Adipose tissue (tissue), 3 donors: ENCODE measurements around the gene DNAJC12. TPM values are rescaled to one million over a fixed set of nuclear protein-coding genes. Genes with fewer than 3 reads are reported as not detected.
"Not testable (repeated sequence)": the region's sequence is repeated elsewhere in the genome, so short reads cannot be mapped to it uniquely, and the experiment has no call there.

Experiments used
- H3K27ac ChIP-seq: one replicate; pipeline ENCODE4 v1.5.1; 2013; ENCODE audit warnings: low read depth, low read length
- WGBS, 3 donors: extraction: QIAGEN DNeasy Blood & Tissue Kit; methylation state at CpG; one replicate each; pipeline ENCODE4 v1.1.7; 2013; 5-methylcytosine and 5-hydroxymethylcytosine counted together
- polyA plus RNA-seq, 3 donors: library from polyadenylated mRNA; stranded (reverse); fragments of 200-250 nt; gene quantifications; one replicate each; pipeline ENCODE4 v1.2.3, GENCODE V29; 2013
- donor health status: healthy with polysubstance abuse.
- donor health status: Bipolar disorder and iron deficiency.
- donor health status: healthy.

DNAJC12 gene
- 10 to 100 TPM in 1 of 3 donors, 1 to 10 TPM in 1, under 1 TPM in 1; 0.52 to 25.7 (median 3.0) TPM for polyA plus RNA-seq

DNA sequence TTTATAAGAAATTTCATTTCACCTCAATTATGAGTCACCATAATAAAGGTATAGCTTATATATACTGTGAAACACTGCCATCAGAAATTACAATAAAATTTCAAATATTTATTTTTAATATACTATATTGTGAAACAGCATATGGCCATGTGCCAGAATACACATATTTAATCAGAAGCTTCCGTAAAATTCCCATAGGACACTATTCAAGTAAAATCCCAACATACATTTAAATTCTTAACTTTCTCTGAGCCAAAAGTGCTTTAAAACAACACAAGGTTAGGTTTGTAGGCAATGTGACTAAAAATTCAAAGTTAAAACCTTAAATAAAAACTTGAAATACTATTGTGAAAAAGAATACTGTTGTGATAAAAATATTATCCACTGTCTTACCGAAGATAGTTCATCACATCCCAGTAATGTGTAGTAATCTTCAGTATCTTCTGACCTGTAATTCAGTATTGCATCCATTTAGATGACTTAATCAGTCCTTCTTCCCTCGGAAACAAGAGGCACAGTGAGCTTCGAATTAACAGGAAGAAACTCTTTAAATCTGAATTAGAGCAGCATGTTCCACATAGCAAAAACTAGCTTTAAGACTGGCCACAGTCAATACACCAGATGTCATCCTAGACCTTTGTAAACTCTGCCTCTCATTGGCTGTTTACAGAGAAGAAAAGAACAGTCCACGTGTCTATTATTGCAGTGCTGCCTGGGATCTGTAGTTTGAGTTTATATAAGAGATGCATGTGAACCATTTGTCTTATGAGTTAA is at the start of gene DNAJC12:
DNAJC12 (minus strand) TSS at position 648 of the 774 bp plus-strand sequence; CDS start at position 471, 177 bp downstream.
- 13 to 20% (median 15%) methylated on average over 5 of the region's 5 CpGs for WGBS, 3 donors
- H3K27ac ChIP-seq: no peak within 1 kb of the TSS

DNA sequence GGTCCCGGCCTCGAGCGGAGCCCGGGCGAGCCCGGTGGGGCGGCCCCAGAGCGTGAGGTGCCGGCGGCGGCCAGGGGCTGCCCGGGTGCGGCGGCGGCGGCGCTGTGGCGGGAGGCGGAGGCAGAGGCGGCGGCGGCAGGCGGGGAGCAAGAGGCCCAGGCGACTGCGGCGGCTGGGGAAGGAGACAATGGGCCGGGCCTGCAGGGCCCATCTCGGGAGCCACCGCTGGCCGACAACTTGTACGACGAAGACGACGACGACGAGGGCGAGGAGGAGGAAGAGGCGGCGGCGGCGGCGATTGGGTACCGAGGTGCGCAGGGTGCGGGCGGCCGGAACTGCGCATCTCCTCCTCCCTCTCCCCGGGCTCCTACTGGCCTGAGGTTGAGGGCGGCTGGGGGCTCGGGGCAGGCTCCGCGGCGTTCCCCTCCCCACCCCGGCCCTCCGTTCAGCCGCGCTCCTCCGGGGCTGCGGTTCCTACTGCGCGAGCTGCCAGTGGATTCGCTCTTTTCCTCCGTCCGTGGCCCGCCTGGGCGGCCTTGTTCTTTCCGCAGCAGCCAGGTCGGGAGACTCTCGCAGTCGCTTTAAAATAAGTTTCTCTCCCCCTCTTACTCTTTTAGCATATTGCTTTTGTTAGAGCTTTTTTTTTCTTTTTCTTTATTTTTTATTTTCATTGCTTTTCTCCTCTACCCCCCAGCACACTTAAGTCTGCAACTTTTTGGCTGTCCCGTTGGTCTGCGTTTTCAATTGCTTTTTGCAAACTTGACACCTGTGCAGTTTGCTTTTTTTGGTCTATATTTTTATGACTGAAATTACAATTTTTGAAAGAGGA is 47.1 kb upstream of the DNAJC12 start:
- peak overlapping the region; percentile 41 for H3K27ac ChIP-seq
- 0% methylated on average over 44 to 73 of the region's 73 CpGs for WGBS, 3 donors

GRCh38 chr10:67884313-67884841 is 46.4 kb upstream of the DNAJC12 start, which contains the start of gene SIRT1:
Gene SIRT1, plus strand, starts transcription at chr10:67884656. Its CDS starts 66 bp downstream, at chr10:67884722.
- WGBS, 3 donors: 0% methylated on average over 30 to 62 of the region's 62 CpGs

DNA sequence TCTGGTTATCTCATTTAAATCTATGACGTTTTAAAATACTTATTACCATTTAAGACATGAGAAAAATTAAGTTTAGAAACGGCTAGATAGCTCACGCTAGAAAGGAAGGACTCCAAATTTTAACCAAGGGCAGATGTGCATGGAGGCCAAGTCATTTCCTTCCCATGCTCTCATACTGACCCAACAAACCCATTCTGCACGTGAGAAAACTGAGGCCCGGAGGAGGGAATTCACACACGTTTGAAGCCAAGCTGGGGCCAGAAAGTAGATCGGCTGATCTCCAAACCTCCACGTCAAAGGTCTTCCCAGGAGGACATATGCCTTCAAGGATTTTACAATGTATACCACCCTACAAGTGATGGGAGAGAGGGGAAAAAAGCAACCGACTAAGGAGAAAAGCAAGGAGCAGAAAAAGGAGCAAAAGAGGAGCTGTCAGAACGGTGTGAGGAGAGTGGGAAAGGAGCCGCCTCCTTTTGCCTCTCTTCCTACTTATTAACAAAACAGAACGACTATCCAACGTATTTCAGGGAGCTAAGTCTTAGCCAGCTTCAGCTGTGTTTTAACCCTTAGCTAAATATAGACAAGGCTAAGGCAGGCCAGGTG is 45.8 kb upstream of the DNAJC12 start:
- H3K27ac ChIP-seq: no peak overlapping the region
- WGBS, 3 donors: 14 to 23% (median 16%) methylated on average over 13 of the region's 13 CpGs

More at GRCh38 chr10:67884313-67884841, 46.4 kb upstream of the DNAJC12 start, which contains the start of gene SIRT1:
- peak within 1 kb of the TSS; percentile 41 for H3K27ac ChIP-seq

DNA sequence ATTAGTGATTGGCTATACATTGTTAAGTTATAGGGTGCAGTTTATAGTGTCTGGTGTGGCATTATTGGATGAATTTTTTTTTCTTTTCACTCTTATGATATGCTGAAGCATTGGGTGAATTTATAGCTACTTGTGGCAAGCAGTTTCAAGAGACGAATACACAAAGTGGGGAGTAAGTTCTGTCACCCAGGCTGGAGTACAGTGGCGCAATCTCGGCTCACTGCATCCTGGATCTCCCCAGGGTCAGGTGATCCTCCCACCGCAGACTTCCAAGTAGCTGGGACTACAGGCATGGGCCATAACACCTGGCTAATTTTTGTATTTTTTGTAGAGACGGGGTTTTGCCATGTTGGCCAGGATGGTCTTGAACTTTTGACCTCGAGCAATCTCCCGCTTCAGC is 40.1 kb upstream of the DNAJC12 start:
- WGBS, 3 donors: 92 to 95% (median 92%) methylated on average over 7 of the region's 7 CpGs
- H3K27ac ChIP-seq: no peak overlapping the region

DNA sequence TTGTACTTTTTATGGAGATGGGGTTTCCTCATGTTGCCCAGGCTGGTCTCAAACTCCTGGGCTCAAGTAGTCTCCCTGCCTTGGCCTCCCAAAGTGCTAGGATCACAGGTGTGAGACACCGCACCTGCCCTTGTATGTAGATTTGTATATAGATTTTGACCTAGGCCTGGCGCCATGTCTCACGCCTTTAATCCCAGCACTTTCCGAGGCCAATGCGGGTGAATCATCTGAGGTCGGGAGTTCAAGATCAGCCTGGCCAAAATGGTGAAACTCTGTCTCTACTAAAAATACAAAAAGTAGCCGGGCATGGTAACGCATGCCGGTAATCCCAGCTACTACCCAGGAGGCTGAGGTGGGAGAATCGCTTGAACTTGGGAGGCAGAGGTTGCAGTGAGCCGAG is 39.4 kb upstream of the DNAJC12 start:
- not testable (repeated sequence) for H3K27ac ChIP-seq
- WGBS, 3 donors: 95 to 97% (median 97%) methylated on average over 11 of the region's 11 CpGs

GRCh38 chr10:67875340-67876238 is 37.6 kb upstream of the DNAJC12 start:
- no peak overlapping the region for H3K27ac ChIP-seq
- 54 to 70% (median 65%) methylated on average over 3 of the region's 3 CpGs for WGBS, 3 donors

DNA sequence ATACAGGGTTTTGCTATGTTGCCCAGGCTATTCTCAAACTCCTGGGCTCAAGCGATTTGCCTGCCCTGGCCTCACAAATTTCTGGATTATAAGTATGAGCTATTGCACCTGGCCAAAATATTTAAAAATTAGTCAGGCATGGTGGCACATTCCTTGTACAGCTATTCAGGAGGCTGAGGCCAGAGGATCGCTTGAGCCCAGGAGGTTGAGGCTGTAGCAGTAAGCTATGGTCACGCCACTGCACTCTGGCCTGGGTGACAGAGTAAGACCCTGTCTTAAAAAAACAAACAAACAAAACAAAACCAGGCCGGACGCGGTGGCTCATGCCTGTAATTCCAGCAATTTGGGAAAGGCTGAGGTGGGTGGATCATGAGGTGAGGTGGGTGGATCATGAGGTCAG is 32.0 kb upstream of the DNAJC12 start:
- no peak overlapping the region for H3K27ac ChIP-seq
- WGBS, 3 donors: 93 to 97% (median 94%) methylated on average over 6 of the region's 6 CpGs

DNA sequence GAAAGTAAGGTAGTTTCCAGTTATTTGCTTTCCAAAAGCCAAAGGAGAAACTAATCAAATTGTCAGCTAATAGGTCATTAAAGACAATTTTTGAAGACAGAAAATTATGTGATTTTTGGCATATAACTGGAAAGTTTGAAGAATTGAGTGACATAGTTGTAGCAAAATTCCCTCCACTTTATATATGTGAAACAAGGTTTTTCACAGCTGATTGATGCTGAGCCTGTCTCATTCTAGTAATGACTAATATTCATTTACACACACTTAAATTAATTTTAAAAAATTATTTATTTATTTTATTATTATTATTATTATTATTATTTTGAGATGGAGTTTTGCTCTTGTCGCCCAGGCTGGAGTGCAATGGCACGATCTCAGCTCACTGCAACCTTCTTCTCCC is 30.1 kb upstream of the DNAJC12 start:
- H3K27ac ChIP-seq: no peak overlapping the region
- WGBS, 3 donors: 90 to 96% (median 95%) methylated on average over 2 of the region's 2 CpGs

- H3K27ac ChIP-seq: no peak overlapping the region
- 68 to 89% (median 77%) methylated on average over 10 of the region's 10 CpGs for WGBS, 3 donors
Observed at GRCh38 chr10:67864607-67865371, 26.8 kb upstream of the DNAJC12 start.

DNA sequence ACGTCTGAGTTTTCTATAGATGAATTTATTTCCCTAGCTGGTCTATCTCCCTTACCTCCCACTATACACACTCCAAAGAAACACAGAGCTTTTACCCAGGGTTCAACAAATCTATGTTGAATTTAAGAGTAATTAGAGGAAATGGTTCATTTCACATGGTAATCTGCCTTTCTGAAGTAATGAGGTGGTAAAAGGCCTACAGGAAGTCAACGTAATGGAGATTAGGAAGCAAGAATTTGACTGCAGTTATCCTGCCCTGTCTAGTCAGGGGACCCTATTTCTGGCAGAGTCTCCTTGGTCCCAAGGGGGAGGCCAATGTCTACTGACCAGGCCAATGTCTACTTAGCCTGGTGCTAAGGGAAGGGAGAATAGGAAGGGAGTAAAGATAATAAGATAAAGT is 25.1 kb upstream of the DNAJC12 start:
- WGBS, 3 donors: 65 to 78% (median 65%) methylated on average over 2 of the region's 2 CpGs
- no peak overlapping the region for H3K27ac ChIP-seq

GRCh38 chr10:67861750-67862432 is 23.9 kb upstream of the DNAJC12 start:
- WGBS, 3 donors: 63 to 82% (median 75%) methylated on average over 4 of the region's 4 CpGs
- H3K27ac ChIP-seq: no peak overlapping the region

DNA sequence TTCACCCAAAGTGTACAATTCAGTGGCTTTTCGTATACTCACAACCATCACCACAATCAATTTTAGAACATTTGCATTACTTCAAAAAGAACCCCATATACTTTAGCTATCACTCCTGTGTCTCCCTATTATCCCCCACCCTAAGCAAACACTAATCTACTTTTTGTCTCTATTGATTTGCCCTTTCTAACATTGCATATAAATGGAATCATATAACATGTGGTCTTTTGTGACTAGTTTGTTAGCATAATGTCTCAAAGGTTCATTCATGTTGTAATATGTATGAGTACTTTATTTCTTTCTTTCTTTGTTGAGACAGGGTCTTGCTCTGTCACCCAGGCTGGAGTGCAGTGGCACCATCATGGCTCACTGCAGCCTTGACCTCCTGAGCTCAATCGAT is 21.0 kb upstream of the DNAJC12 start:
- H3K27ac ChIP-seq: no peak overlapping the region
- 96 to 98% (median 97%) methylated on average over 2 of the region's 2 CpGs for WGBS, 3 donors

DNA sequence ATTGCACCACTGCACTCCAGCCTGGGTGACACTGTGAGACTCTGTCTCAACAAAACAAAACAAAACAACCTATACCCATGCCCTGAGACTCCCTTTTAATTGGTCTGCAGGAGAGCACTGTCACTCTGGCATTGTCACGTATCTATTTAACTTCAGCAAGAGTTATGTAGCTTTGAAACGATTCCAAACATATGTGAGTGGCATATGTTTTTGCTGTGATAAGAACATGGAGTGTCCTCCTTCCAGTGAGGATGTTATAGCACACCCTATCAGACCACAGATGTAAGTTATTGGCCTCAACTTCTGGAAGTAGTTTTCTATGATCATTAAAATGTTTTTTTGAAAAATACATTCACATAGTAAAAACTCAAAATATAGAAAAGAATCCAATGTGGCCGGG is 15.5 kb upstream of the DNAJC12 start:
- WGBS, 3 donors: 82 to 91% (median 82%) methylated on average over 3 of the region's 3 CpGs

DNA sequence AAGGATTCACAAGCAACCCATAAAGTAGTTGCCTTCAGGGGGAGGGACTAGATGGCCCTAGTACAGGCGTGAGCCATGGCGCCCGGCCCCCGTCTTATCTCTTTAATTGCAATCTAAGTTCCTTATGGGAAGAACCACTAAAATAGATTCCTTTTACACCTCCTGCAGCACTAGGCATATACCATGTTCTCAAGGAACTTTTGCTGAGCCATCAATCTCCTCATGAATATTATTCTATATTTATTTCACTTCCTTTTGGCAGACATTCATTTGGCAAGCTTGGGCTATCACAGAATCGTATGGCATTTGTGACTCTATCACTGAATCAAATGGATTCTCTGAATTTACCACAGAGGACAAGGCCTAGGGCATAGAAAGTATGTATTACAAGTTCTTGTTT is 14.8 kb upstream of the DNAJC12 start:
- no peak overlapping the region for H3K27ac ChIP-seq
- 54 to 69% (median 69%) methylated on average over 4 to 5 of the region's 5 CpGs for WGBS, 3 donors

More for the DNA sequence above, 15.5 kb upstream of the DNAJC12 start:
- H3K27ac ChIP-seq: no peak overlapping the region

DNA sequence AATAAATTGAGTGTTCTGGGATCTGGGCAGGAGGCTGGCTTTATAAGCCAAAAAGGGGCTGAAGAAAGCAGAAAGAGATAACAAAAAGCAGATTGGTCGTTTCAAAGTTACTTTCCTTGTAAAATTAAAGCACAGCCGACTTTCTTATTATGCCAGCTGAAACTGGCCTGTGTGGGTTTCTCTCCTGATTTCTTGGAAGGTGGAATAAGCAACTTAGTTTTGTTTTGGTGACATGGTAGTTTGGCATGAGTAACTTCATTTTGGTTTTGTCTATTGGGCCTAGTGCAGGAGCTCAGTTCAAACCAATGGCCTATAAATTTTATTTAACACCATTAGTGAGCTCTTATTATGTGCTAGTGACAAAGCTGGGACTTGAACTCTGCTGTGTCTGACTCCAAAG is 13.2 kb upstream of the DNAJC12 start:
- WGBS, 3 donors: 75 to 87% (median 80%) methylated on average over 2 of the region's 2 CpGs
- H3K27ac ChIP-seq: no peak overlapping the region
